Testis (tissue), 2 donors: ENCODE measurements around the gene SAE1.

Source experiments
- CTCF ChIP-seq, 3 experiments: fragments of 450-650 bp in 2 of 3; fragments of 200-600 bp in 1 of 3; sonication (generic) in 1 of 3; IDR thresholded peaks; one replicate each; pipeline ENCODE4 v1.5.1; 2016 to 2019; ENCODE audit warnings: antibody characterized with exemption in 3 of 3, mild to moderate bottlenecking in 2 of 3, moderate library complexity in 1 of 3
- POLR2A ChIP-seq: fragments of 450-650 bp; IDR thresholded peaks from one replicate; pipeline ENCODE4 v1.6.1; 2017; ENCODE audit warnings: antibody characterized with exemption, mild to moderate bottlenecking, moderate library complexity

GRCh38 chr19:47240556-47240955 lies 109.9 kb downstream of the SAE1 start:
- TF ChIP-seq CTCF (IDR thresholded peaks at IDR 0.05) (no peak), POLR2A (no peak)
